SU-DHL-6 (cell line): ENCODE data around the gene VPS13D.

Experiments
- EZH2phosphoT487 ChIP-seq: fragments of 200-600 bp; sonication (generic), shearing (Covaris generic); conservative IDR thresholded peaks from 2 replicates; pipeline ENCODE4 v1.6.1; 2018; ENCODE audit warnings: mild to moderate bottlenecking, antibody characterized with exemption, low read length, moderate library complexity, mixed read lengths
- TF ChIP-seq, protein P1 (sequence below): fragments of 200-600 bp; sonication (generic); IDR thresholded peaks from one replicate; pipeline ENCODE4 v1.5.1; 2017; ENCODE audit warnings: antibody characterized with exemption, mild to moderate bottlenecking, low read length, moderate library complexity; ENCODE audit not compliant: insufficient read depth, poor library complexity, severe bottlenecking

- TF ChIP-seq, protein P1, sequence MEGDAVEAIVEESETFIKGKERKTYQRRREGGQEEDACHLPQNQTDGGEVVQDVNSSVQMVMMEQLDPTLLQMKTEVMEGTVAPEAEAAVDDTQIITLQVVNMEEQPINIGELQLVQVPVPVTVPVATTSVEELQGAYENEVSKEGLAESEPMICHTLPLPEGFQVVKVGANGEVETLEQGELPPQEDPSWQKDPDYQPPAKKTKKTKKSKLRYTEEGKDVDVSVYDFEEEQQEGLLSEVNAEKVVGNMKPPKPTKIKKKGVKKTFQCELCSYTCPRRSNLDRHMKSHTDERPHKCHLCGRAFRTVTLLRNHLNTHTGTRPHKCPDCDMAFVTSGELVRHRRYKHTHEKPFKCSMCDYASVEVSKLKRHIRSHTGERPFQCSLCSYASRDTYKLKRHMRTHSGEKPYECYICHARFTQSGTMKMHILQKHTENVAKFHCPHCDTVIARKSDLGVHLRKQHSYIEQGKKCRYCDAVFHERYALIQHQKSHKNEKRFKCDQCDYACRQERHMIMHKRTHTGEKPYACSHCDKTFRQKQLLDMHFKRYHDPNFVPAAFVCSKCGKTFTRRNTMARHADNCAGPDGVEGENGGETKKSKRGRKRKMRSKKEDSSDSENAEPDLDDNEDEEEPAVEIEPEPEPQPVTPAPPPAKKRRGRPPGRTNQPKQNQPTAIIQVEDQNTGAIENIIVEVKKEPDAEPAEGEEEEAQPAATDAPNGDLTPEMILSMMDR, result no peak
- no peak for TF ChIP-seq EZH2phosphoT487
These were observed 33.0 kb upstream of the VPS13D start for GRCh38 chr1:12196641-12197482.
